ENCODE results near the gene NOTUM. TPM values are rescaled to one million over a fixed set of nuclear protein-coding genes. Genes with fewer than 3 reads are reported as not detected.

NOTUM gene
- total RNA-seq: not detected in 2 replicates

GRCh38 chr17:81961087-81961511 lies at the start of gene NOTUM:
TSS of gene NOTUM (minus strand) at chr17:81961187. CDS start at chr17:81960909, 278 bp downstream.

GRCh38 chr17:81977211-81977808 lies 16.3 kb upstream of the NOTUM start, which contains the start of gene ASPSCR1:
TSS of gene ASPSCR1 (plus strand) at chr17:81977629. CDS start at chr17:81977647, 18 bp downstream.

GRCh38 chr17:81947189-81947588 lies 13.8 kb downstream of the NOTUM start, which contains the start of gene MYADML2:
TSS of gene MYADML2 (minus strand) at chr17:81947233. CDS start at chr17:81941741, 5,492 bp downstream.

GRCh38 chr17:81927653-81928543 lies 33.1 kb downstream of the NOTUM start, which contains the start of gene MAFG:
TSS of gene MAFG (minus strand) at chr17:81927735. CDS start at chr17:81923185, 4,550 bp downstream.

GRCh38 chr17:81917565-81918332 lies 43.2 kb downstream of the NOTUM start, which contains the start of gene SIRT7:
TSS of gene SIRT7 (minus strand) at chr17:81918176. CDS start at chr17:81918131, 45 bp downstream.

GRCh38 chr17:81911277-81911961 lies 49.6 kb downstream of the NOTUM start, which contains the start of gene PCYT2:
TSS of gene PCYT2 (minus strand) at chr17:81911399. CDS start at chr17:81911355, 44 bp downstream.

Other genes with a start within 250 kb of the NOTUM start
- 5.6 and 17.8 TPM in 2 replicates for gene SLC25A10, start 248.9 kb downstream of the NOTUM start, total RNA-seq
- gene GCGR, start 157.0 kb downstream of the NOTUM start, total RNA-seq: not detected in 2 replicates
- gene MCRIP1, start 127.9 kb downstream of the NOTUM start, total RNA-seq: 91.6 and 113 TPM in 2 replicates
- gene PPP1R27, start 126.1 kb downstream of the NOTUM start, total RNA-seq: 0.19 and 0.28 TPM in 2 replicates
- 1,109 and 1,495 TPM in 2 replicates for gene P4HB, start 100.7 kb downstream of the NOTUM start, total RNA-seq
- gene ARHGDIA, start 89.8 kb downstream of the NOTUM start, total RNA-seq: 132 and 223 TPM in 2 replicates
- gene ALYREF, start 69.6 kb downstream of the NOTUM start, total RNA-seq: 60.0 and 264 TPM in 2 replicates
- 110 and 239 TPM in 2 replicates for gene ANAPC11, start 69.5 kb downstream of the NOTUM start, total RNA-seq
- 0.58 and 0.85 TPM in 2 replicates for gene NPB, start 58.9 kb downstream of the NOTUM start, total RNA-seq
- 27.6 and 43.3 TPM in 2 replicates for gene PCYT2, start 49.8 kb downstream of the NOTUM start, total RNA-seq
- gene SIRT7, start 43.0 kb downstream of the NOTUM start, total RNA-seq: 11.3 and 23.8 TPM in 2 replicates
- gene MAFG, start 33.5 kb downstream of the NOTUM start, total RNA-seq: 14.4 TPM in 2 replicates
- 107 and 123 TPM in 2 replicates for gene PYCR1, start 23.9 kb downstream of the NOTUM start, total RNA-seq
- not detected in 2 replicates for gene MYADML2, start 14.0 kb downstream of the NOTUM start, total RNA-seq
- gene ASPSCR1, start 16.4 kb upstream of the NOTUM start, total RNA-seq: 19.6 and 23.7 TPM in 2 replicates
- 13.8 and 53.7 TPM in 2 replicates for gene CENPX, start 61.7 kb upstream of the NOTUM start, total RNA-seq
- 9.0 and 19.2 TPM in 2 replicates for gene LRRC45, start 62.1 kb upstream of the NOTUM start, total RNA-seq
- gene RAC3, start 70.5 kb upstream of the NOTUM start, total RNA-seq: 4.4 and 6.5 TPM in 2 replicates
- gene DCXR, start 76.5 kb upstream of the NOTUM start, total RNA-seq: 51.0 and 75.3 TPM in 2 replicates
- gene RFNG, start 90.6 kb upstream of the NOTUM start, total RNA-seq: 21.5 and 35.2 TPM in 2 replicates
- gene GPS1, start 90.7 kb upstream of the NOTUM start, total RNA-seq: 69.9 and 119 TPM in 2 replicates
- 42.8 and 60.0 TPM in 2 replicates for gene DUS1L, start 104.6 kb upstream of the NOTUM start, total RNA-seq
- gene FASN, start 137.0 kb upstream of the NOTUM start, total RNA-seq: 27.3 and 63.5 TPM in 2 replicates

Data from regular cardiac myocyte (primary cell).